Astrocyte (in vitro differentiated cells and primary cell): ENCODE results near the gene PXDN.

Source experiments
- CTCF ChIP-seq: IDR thresholded peaks from 2 replicates; pipeline ENCODE4 v1.5.1; 2011; ENCODE audit warnings: low read depth, mild to moderate bottlenecking, inconsistent platforms, low read length, moderate library complexity; ENCODE audit not compliant: insufficient read depth
- EZH2 ChIP-seq: IDR thresholded peaks from 2 replicates; pipeline ENCODE4 v1.6.1; 2012; ENCODE audit warnings: mild to moderate bottlenecking, low read length, inconsistent platforms; ENCODE audit not compliant: insufficient read depth

DNA sequence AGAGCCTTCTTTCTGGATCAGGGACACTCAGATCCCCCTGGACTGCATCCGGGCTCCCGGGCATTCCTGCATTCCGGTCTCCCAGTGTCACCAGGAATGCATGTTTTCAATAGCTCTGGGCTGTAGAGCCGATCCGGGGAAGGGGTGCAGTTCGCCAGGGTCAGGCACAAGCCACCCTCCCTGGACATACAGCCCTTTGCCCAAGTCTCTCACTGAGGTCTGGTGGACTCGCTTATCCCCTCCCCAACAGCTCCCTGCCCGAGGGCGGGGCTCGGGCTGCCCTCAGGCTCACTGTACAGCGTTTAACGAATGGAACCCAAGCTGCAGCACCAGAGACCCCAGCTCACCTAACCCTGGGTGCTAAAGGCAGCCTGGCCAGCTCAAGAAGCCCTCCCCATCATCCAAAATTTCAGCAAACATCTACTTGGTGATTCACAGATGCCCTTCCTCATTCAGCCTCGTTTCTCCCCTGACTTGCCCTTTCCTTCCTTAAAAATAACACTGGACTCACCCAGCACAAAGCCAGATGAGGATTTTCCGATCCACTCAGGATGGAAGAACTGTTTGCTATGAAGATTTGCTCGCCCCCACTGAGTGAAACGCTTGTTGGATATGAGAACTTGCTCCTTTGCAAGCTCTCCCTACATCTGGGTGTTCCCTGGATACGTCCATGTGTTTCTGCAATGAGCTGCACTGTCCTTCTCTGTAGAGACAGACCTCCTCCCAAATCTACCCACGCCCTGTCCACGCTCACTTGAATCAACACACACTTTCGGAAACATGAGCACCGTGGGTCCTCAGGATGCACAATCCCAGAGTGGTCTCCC, 58.1 kb downstream of the PXDN start:
- TF ChIP-seq EZH2 (no peak), CTCF (no peak)
